Endothelial cell of umbilical vein (primary cell): ENCODE results near the gene AAGAB. TPM values are rescaled to one million over a fixed set of nuclear protein-coding genes. Genes with fewer than 3 reads are reported as not detected.

Source experiments
- BruUV-seq: library from RNA; stranded (reverse); fragments of 400-500 nt; replicated peaks from 2 replicates; lab custom pipeline; 2021; lab: Mats Ljungman, UMichigan
- CTCF ChIA-PET: fragments of 300-600, 350-600 bp; sonication (Branson Sonifier 250); formaldehyde crosslinking; loops from one replicate; lab custom pipeline; 2021; ENCODE audit warnings: antibody characterized with exemption, inconsistent platforms; lab: Charles Lee
- POLR2A ChIA-PET: fragments of 300-600, 350-600 bp; sonication (Branson Sonifier 250); formaldehyde crosslinking; loops from one replicate; lab custom pipeline; 2021; ENCODE audit warnings: antibody characterized with exemption, inconsistent platforms; lab: Charles Lee
- DNase-seq: peaks from one replicate; pipeline ENCODE4 v3.0.0-alpha.2; 2011; ENCODE audit warnings: low read depth, low spot score
- FAIRE-seq: peaks from 2 replicates; lab custom pipeline; 2011; peaks lifted over from hg19 to GRCh38; lab: Jason Lieb, UNC
- H2AFZ ChIP-seq: 2 replicates; pipeline ENCODE4 v1.6.0; 2012; ENCODE audit warnings: low read depth, low read length, control low read depth, inconsistent platforms
- H3K27ac ChIP-seq: 2 replicates; pipeline ENCODE4 v1.5.1; 2011; ENCODE audit warnings: low read depth, mild to moderate bottlenecking, control low read depth, low read length, moderate library complexity; ENCODE audit not compliant: insufficient read depth
- H3K27me3 ChIP-seq, 2 experiments: 2 replicates each; pipeline versions ENCODE4 v1.6.0 to v1.6.1; 2011; ENCODE audit warnings: low read length in 2 of 2, mixed read lengths in 1 of 2; ENCODE audit not compliant: control insufficient read depth in 2 of 2, insufficient read depth in 2 of 2
- H3K36me3 ChIP-seq, 2 experiments: 2 replicates in 1 of 2; 3 replicates in 1 of 2; pipeline ENCODE4 v1.5.1; 2011; ENCODE audit warnings: low read length in 2 of 2, mild to moderate bottlenecking in 1 of 2, moderate library complexity in 1 of 2; ENCODE audit not compliant: control insufficient read depth in 2 of 2, insufficient read depth in 2 of 2; ENCODE audit errors: extremely low read depth in 1 of 2
- H3K4me1 ChIP-seq: 3 replicates; pipeline ENCODE4 v1.5.1; 2011; ENCODE audit warnings: mild to moderate bottlenecking, low read length; ENCODE audit not compliant: control insufficient read depth, insufficient read depth; ENCODE audit errors: extremely low read depth
- H3K4me2 ChIP-seq: 2 replicates; pipeline ENCODE4 v1.6.1; 2011; ENCODE audit warnings: low read length, control low read depth, mixed read lengths; ENCODE audit not compliant: insufficient read depth
- H3K4me3 ChIP-seq, 3 experiments: fragments of 200-600 bp in 1 of 3; sonication (generic), shearing (Covaris generic) in 1 of 3; replicated peaks in 1 of 3; 2 replicates each; pipeline ENCODE4 v1.5.1; 2011 to 2016; ENCODE audit warnings: control low read depth in 3 of 3, low read length in 3 of 3, mild to moderate bottlenecking in 2 of 3, inconsistent platforms in 1 of 3, low read depth in 1 of 3, moderate library complexity in 1 of 3; ENCODE audit not compliant: insufficient read depth in 1 of 3
- H3K79me2 ChIP-seq: 2 replicates; pipeline ENCODE4 v1.6.0; 2012; ENCODE audit warnings: low read length, inconsistent platforms; ENCODE audit not compliant: control insufficient read depth, insufficient read depth
- H3K9ac ChIP-seq: replicated peaks from 2 replicates; pipeline ENCODE3; 2011; ENCODE audit warnings: low read length, control low read depth; ENCODE audit not compliant: insufficient read depth; ENCODE audit errors: extremely low read depth
- H3K9me1 ChIP-seq: replicated peaks from 3 replicates; pipeline ENCODE4 v1.6.0; 2011; ENCODE audit warnings: mild to moderate bottlenecking, low read length; ENCODE audit not compliant: control insufficient read depth, insufficient read depth; ENCODE audit errors: extremely low read depth
- H3K9me3 ChIP-seq: replicated peaks from 2 replicates; pipeline ENCODE4 v1.5.1; 2012; ENCODE audit warnings: low read length, inconsistent platforms; ENCODE audit not compliant: control insufficient read depth, insufficient read depth
- H4K20me1 ChIP-seq: replicated peaks from 2 replicates; pipeline ENCODE3; 2011; ENCODE audit warnings: mild to moderate bottlenecking, low read length; ENCODE audit not compliant: control insufficient read depth, insufficient read depth; ENCODE audit errors: extremely low read depth
- EZH2 ChIP-seq: IDR thresholded peaks from 2 replicates; pipeline ENCODE4 v1.6.1; 2012; ENCODE audit warnings: borderline replicate concordance, low read depth, mild to moderate bottlenecking, moderate library complexity, low read length, inconsistent platforms; ENCODE audit not compliant: severe bottlenecking
- FOS ChIP-seq: IDR thresholded peaks from 2 replicates; pipeline ENCODE4 v1.6.1; 2011; ENCODE audit warnings: mild to moderate bottlenecking, low read length, moderate library complexity, borderline replicate concordance; ENCODE audit not compliant: insufficient read depth
- GATA2 ChIP-seq: IDR thresholded peaks from 2 replicates; pipeline ENCODE4 v1.7.0; 2011; ENCODE audit warnings: low read depth, mild to moderate bottlenecking, moderate library complexity, mixed read lengths, low read length; ENCODE audit not compliant: insufficient read length, insufficient read depth
- JUN ChIP-seq: IDR thresholded peaks from 2 replicates; pipeline ENCODE4 v1.6.1; 2011; ENCODE audit warnings: borderline replicate concordance, low read depth; ENCODE audit not compliant: insufficient read length, insufficient read depth
- MYC ChIP-seq: IDR thresholded peaks from one replicate; pipeline ENCODE4 v1.6.1; 2011; ENCODE audit warnings: mild to moderate bottlenecking, low read depth, low read length
- POLR2A ChIP-seq: IDR thresholded peaks from 2 replicates; pipeline ENCODE4 v1.6.1; 2012; ENCODE audit warnings: low read depth, mild to moderate bottlenecking, control low read depth, low read length
- POLR2AphosphoS5 ChIP-seq: IDR thresholded peaks from 2 replicates; pipeline ENCODE4 v1.6.1; 2012; ENCODE audit warnings: low read depth, mild to moderate bottlenecking, control low read depth, low read length, moderate library complexity; ENCODE audit not compliant: insufficient read depth
- dilution Hi-C: fragments of 300-500 bp; cut with MboI; formaldehyde crosslinking; loops from one replicate; pipeline ENCODE4 v1.15.0; 2019; ENCODE audit warnings: low sequenced_read_pairs; ENCODE audit not compliant: extremely low pct_ligation_motif_present
- intact Hi-C: fragments of 100-400 bp; cut with micrococcal nuclease; formaldehyde crosslinking; loops from one replicate; pipeline ENCODE4 v1.10.0; 2022
- polyA plus RNA-seq, 4 experiments: library from polyadenylated mRNA; depleted of rRNA in 3 of 4; stranded (reverse) in 3 of 4; unstranded in 1 of 4; fragments of >200 nt; gene quantifications; 2 replicates each; pipeline versions ENCODE4 v1.2.1 to v1.2.3, GENCODE V29; 2011 to 2012; ENCODE audit warnings: missing spikeins in 1 of 4
- total RNA-seq: library from RNA; stranded (reverse); gene quantifications from 2 replicates; pipeline ENCODE4 v1.2.3, GENCODE V29; 2021
- TF ChIP-seq, protein P1 (sequence below), 2 donors: IDR thresholded peaks; 1 replicate in 1 of 2; 2 replicates in 1 of 2; pipeline ENCODE4 v1.5.1; 2011; ENCODE audit warnings: low read length in 2 of 2, mild to moderate bottlenecking in 2 of 2, moderate library complexity in 2 of 2, control low read depth in 1 of 2, inconsistent platforms in 1 of 2, low read depth in 1 of 2; ENCODE audit not compliant: insufficient read depth in 1 of 2; ENCODE audit errors: extremely low read depth in 1 of 2
- TF ChIP-seq, protein P2 (sequence below): IDR thresholded peaks from 2 replicates; pipeline ENCODE4 v1.6.1; 2011; ENCODE audit not compliant: insufficient read depth, insufficient read length

AAGAB gene
- total and polyA plus RNA-seq, 2 donors (not counting 3 experiments of a cell fraction or from before 2014, with no cell fraction given) = 21.2 to 42.6 TPM

DNA sequence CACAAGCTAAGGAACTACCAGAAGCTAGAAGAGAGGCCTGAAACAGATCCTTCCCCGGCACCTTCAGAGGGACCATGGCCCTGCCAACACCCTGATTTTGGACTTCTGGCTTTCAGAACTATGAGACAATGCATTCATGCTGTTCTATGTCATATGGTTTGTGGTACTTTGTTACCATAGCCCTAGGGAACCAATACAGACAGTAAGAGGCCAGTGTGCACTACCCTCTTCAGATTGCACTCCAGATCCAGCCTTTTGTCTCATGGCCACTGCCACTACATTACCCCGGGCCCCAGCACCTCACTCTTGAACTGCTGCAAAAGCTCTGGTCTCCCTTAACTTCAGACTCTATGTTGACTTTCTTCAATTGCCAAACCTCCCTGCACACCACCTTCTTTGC is 24.0 kb downstream of the AAGAB start:
- ChIA-PET CTCF (interaction anchor here (1.1 kb wide), 1 partner anchor 10 kb away, joined by 3 read pairs; no protein-coding TSS in a partner anchor), POLR2A (no interaction called here)
- H4K20me1 ChIP-seq = no peaks in the 10 kb centered on the region
- no peak overlapping the region for H3K4me3 ChIP-seq
- dilution Hi-C loops (no loop called here), intact Hi-C loops (no loop called here)
- FAIRE-seq = no peak
- TF ChIP-seq, protein P1, sequence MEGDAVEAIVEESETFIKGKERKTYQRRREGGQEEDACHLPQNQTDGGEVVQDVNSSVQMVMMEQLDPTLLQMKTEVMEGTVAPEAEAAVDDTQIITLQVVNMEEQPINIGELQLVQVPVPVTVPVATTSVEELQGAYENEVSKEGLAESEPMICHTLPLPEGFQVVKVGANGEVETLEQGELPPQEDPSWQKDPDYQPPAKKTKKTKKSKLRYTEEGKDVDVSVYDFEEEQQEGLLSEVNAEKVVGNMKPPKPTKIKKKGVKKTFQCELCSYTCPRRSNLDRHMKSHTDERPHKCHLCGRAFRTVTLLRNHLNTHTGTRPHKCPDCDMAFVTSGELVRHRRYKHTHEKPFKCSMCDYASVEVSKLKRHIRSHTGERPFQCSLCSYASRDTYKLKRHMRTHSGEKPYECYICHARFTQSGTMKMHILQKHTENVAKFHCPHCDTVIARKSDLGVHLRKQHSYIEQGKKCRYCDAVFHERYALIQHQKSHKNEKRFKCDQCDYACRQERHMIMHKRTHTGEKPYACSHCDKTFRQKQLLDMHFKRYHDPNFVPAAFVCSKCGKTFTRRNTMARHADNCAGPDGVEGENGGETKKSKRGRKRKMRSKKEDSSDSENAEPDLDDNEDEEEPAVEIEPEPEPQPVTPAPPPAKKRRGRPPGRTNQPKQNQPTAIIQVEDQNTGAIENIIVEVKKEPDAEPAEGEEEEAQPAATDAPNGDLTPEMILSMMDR (IDR thresholded peaks at IDR 0.05; ENCODE audit: extremely low read depth in 1 of 2, insufficient read depth in 1 of 2, low read depth in 1 of 2, low read length in 2 of 2) = no peak
- no peak for TF ChIP-seq MYC
- TF ChIP-seq EZH2 = no peak
- TF ChIP-seq FOS = no peak
- TF ChIP-seq JUN = no peak
- no peak for TF ChIP-seq POLR2A
- TF ChIP-seq, protein P2, sequence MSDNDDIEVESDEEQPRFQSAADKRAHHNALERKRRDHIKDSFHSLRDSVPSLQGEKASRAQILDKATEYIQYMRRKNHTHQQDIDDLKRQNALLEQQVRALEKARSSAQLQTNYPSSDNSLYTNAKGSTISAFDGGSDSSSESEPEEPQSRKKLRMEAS = no peak
- no peak for TF ChIP-seq POLR2AphosphoS5
- no peak for TF ChIP-seq GATA2
- no peaks in the 10 kb centered on the region for H3K9me1 ChIP-seq
- H3K4me1 ChIP-seq = no peaks in the 10 kb centered on the region
- H3K27ac ChIP-seq = no peak overlapping the region
- no peak overlapping the region for H3K9ac ChIP-seq
- no peaks in the 10 kb centered on the region for H3K9me3 ChIP-seq
- H3K27me3 ChIP-seq = no peaks in the 10 kb centered on the region
- no peak for DNase-seq
- BruUV-seq = no TSS peak
- H3K36me3 ChIP-seq = peaks cover 11 to 16% of the 10 kb centered on the region in 2 experiments
- H3K4me2 ChIP-seq = no peak overlapping the region
- H3K79me2 ChIP-seq = no peaks in the 10 kb centered on the region
- no peak overlapping the region for H2AFZ ChIP-seq
